ENCODE results near the gene TAF15.

GRCh38 chr17:35786941-35787432, 22.3 kb upstream of the TAF15 start:
- no peak for TF ChIP-seq CTCF (conservative IDR thresholded peaks at IDR 0.05; ENCODE audit: low read depth, low read length)
- no peak for TF ChIP-seq EZH2 (IDR thresholded peaks at IDR 0.05; ENCODE audit: low read length, unreplicated experiment)
